GM15510 (cell line): ENCODE data around the gene KRT10.
A peak's percentile ranks its signal among the peaks of the same experiment; 100 is the strongest.

ENCODE experiments used
- POLR2A ChIP-seq: IDR thresholded peaks from 3 replicates; pipeline ENCODE4 v1.6.1; 2011; ENCODE audit warnings: borderline replicate concordance; ENCODE audit not compliant: insufficient read length; ENCODE audit errors: extremely low read depth

Gene KRT10

DNA sequence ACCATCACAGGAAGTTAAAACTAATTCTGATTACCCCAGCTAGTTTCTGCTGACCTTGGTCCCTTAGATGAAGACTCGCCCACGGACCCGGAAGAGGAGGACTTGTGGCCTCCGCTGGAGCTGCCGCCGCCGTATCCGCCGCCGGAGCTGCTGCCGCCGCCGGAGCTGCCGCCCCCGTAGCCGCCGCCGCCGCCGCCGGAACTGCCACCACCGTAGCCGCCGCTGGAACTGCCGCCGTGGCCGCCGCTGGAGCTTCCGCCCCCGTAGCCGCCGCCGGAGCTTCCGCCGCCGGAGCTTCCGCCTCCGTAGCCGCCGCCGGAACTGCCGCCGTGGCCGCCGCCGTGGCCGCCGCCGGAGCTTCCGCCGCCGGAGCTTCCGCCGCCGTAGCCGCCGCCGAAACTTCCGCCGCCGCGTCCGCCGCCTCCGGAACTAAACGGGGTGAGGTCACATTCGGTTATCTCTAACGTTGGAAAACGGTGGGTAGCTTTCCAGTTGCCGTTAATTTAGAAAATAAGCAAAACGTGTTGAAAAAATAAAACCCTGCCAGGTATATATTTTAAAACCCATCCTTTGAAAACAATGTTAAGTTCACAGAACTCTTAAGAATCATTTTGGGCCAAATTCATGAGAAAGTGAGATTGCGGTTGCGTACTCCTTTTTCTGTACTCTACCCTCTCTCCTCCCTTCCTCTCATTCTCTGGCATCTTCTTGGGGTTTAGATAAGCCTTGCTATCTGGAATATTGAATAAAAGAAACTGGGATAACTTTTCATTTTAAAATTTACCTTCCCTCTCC is 3.5 kb downstream of the KRT10 start:
- peak; percentile 78 for TF ChIP-seq POLR2A

- no peak for TF ChIP-seq POLR2A
Observed at GRCh38 chr17:40818343-40818732, 4.1 kb downstream of the KRT10 start.

- no peak for TF ChIP-seq POLR2A
Observed at GRCh38 chr17:40817103-40817682, 5.2 kb downstream of the KRT10 start.

DNA sequence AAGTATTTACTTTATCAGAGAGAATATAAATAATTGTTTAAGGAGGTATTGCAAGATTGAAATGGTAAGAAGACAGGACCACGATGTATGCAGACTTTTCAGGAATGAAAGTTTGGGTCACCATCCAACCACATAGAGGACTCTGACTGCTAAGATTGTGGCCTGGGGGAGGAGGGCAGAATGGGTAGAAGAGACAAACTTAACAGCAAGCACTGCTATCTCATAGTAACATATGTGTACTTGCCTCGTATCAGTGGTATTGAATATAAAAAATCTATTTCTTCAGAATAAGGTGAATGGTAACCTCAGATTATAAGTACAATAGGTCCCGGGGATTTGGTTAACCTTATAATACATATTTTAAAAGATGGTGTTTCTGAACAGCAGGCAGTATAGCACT is 5.8 kb downstream of the KRT10 start:
- no peak for TF ChIP-seq POLR2A

GRCh38 chr17:40815381-40815780 is 7.0 kb downstream of the KRT10 start:
- no peak for TF ChIP-seq POLR2A

DNA sequence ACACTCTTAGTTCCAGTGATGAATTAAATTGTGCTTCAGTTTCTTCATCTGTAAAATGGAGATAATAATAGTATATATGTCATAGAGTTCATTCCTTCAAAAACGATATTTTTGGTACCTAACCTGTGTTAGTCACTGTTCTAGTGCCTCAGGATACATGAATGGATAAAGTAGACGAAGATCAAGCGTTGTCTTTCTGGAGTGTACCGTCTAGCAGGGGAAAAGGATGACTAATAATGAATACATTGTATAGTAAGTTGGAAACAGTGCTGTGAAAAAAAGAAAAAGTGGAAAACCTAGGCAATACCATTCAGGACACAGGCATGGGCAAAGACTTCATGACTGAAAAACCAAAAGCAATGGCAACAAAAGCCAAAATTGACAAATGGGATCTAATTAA is 8.6 kb downstream of the KRT10 start:
- no peak for TF ChIP-seq POLR2A

GRCh38 chr17:40812639-40813038 is 9.8 kb downstream of the KRT10 start:
- TF ChIP-seq POLR2A: no peak

DNA sequence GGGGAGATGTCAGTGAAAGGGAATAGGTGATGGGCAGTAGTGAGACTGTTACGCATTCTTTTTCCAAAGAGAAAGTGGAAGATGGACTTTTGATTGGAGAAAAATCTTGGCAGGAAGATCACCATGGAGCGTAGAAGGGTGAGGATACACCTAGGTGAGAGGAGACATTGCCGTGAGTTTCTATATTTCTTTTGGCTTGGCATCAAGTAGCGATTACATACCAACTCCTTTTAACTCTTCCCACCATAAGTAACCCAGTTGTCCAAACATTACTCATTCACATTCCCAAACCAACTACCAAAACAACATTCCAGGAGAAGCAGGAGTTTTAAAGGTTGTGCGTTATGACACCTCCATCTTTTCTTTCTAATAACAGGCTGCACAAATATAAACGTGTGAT is 11.9 kb downstream of the KRT10 start:
- no peak for TF ChIP-seq POLR2A

- TF ChIP-seq POLR2A: no peak
Observed at GRCh38 chr17:40809721-40810421, 12.5 kb downstream of the KRT10 start.

DNA sequence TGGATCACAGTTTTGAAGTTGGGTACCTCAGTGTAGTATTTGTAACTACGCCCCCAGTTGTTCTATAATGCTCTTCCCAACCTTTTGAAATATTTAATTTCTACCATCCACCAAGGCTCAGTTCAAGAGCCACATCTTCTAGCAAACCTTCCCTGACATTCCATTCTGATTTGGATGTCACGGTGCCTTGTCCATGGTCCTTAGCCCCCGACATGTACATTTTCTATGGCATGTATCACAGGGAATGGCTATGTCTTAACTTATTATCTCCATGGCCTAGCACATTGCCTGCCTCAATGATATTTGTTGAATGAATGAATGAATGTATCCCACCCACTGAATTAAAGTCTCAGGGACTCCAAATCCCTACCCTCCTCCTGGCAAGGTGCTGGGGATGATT is 16.3 kb downstream of the KRT10 start:
- TF ChIP-seq POLR2A: no peak

- TF ChIP-seq POLR2A: no peak
Observed at GRCh38 chr17:40803617-40804082, 18.8 kb downstream of the KRT10 start.

GRCh38 chr17:40801157-40801556 is 21.3 kb downstream of the KRT10 start:
- no peak for TF ChIP-seq POLR2A

DNA sequence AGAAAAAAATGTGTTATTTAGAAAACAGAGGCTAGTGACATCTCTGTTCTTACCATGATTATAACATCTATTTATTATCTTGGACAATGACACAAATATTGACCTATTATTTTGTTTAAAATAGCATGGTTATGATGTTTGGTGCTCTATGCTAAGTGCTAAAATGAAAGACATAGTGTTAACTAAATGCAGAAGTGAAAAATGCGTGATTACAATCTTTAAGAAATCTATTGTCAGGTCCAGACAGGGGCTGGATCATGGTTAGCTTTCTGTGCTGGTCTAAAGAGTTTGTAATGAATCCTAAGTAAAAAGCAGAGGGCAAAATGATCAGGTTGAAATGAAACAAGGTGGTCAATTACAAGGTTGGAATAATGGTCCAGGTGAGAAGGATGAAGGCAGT is 22.0 kb downstream of the KRT10 start:
- TF ChIP-seq POLR2A: no peak

- no peak for TF ChIP-seq POLR2A
Observed at GRCh38 chr17:40799859-40800258, 22.6 kb downstream of the KRT10 start, which contains the start of gene KRT28. KRT28 (minus strand) TSS chr17:40799959; CDS start chr17:40799893, 66 bp downstream.

- no peak for TF ChIP-seq POLR2A
Observed at GRCh38 chr17:40796846-40797245, 25.6 kb downstream of the KRT10 start.
